Upper lobe of right lung (tissue), 1 donor: ENCODE results near the gene PRKCQ. TPM values are rescaled to one million over a fixed set of nuclear protein-coding genes. Genes with fewer than 3 reads are reported as not detected.

Experiments
- ATAC-seq: fragments of 200-7000 bp; cut with Tn5 transposase; one replicate; pipeline ENCODE4 v1.9.1; 2020; ENCODE audit warnings: mild to moderate bottlenecking, moderate library complexity
- DNase-seq: peaks from one replicate; pipeline ENCODE4 v3.0.0-alpha.2; 2020
- H3K27ac ChIP-seq: fragments of 200-600 bp; one replicate; pipeline ENCODE4 v1.8.0; 2022
- H3K27me3 ChIP-seq: fragments of 200-600 bp; one replicate; pipeline ENCODE4 v1.8.0; 2022; ENCODE audit warnings: mild to moderate bottlenecking
- H3K36me3 ChIP-seq: fragments of 200-600 bp; one replicate; pipeline ENCODE4 v1.8.0; 2022
- H3K4me1 ChIP-seq: fragments of 200-600 bp; one replicate; pipeline ENCODE4 v1.8.0; 2022
- H3K4me3 ChIP-seq: fragments of 200-600 bp; one replicate; pipeline ENCODE4 v1.8.0; 2022; ENCODE audit warnings: mild to moderate bottlenecking
- H3K9me3 ChIP-seq: fragments of 200-600 bp; one replicate; pipeline ENCODE4 v1.8.0; 2022
- intact Hi-C: fragments of 100-400 bp; cut with DNase I; formaldehyde crosslinking; loops from one replicate; pipeline ENCODE4 v1.11.0; 2022
- total RNA-seq: library from RNA; stranded (reverse); fragmentation: NEBNext Ultra II Directional; extraction: Animal tissue kit (Norgen Biotek cat#: 25700); gene quantifications from one replicate; pipeline ENCODE4 v1.2.1, GENCODE V29; 2021
- TF ChIP-seq, protein P1 (sequence below): fragments of 200-600 bp; IDR thresholded peaks from one replicate; pipeline ENCODE4 v1.8.0; 2022; ENCODE audit warnings: antibody characterized with exemption
- donor health status: DM: no; HTN: yes; CAD: no; lungs with severe emphysema.

PRKCQ gene
- total RNA-seq, 1 donor from 2014 or later: 9.8 TPM

DNA sequence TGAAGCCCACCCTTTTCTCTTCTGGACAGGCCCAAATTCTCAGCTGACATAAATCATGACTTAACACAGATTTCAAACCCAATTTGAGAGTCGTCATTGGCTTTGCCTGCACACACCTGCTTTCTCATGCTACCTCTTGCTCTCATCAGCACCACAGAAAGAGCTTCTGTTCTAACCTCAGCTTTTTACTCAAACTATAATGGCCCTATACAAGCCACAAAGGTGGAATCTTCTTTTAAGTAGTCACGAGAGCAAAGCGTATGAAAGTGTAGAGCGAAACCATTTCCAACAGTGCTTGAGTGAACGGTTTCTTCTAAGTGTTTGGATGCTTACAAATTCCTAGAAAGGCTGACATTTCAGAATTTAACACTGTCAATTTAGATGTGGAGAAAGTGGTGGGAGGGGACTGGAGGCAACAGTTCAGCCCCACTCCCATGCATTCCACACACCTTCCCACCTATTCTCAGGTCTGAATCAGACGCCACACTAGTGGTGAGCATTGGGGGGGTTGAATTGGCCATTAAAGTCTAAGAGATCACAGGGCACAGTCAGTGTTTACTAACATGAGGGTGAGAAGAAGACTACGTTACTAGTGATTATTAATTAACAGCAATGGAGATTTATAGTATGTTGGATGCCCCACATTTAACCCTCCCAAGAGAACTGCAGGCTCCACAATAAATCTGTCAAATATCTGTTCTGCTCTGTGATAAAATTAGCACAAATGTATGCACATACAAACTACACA lies 114.0 kb downstream of the PRKCQ start:
- Histone ChIP-seq H3K27ac (no peak overlapping the region), H3K4me3 (no peak overlapping the region), H3K36me3 (no peaks in the 10 kb centered on the region), H3K4me1 (no peaks in the 10 kb centered on the region), H3K27me3 (no peaks in the 10 kb centered on the region), H3K9me3 (no peaks in the 10 kb centered on the region)
- ATAC-seq (no peak), DNase-seq (no peak)
- TF ChIP-seq, protein P1, sequence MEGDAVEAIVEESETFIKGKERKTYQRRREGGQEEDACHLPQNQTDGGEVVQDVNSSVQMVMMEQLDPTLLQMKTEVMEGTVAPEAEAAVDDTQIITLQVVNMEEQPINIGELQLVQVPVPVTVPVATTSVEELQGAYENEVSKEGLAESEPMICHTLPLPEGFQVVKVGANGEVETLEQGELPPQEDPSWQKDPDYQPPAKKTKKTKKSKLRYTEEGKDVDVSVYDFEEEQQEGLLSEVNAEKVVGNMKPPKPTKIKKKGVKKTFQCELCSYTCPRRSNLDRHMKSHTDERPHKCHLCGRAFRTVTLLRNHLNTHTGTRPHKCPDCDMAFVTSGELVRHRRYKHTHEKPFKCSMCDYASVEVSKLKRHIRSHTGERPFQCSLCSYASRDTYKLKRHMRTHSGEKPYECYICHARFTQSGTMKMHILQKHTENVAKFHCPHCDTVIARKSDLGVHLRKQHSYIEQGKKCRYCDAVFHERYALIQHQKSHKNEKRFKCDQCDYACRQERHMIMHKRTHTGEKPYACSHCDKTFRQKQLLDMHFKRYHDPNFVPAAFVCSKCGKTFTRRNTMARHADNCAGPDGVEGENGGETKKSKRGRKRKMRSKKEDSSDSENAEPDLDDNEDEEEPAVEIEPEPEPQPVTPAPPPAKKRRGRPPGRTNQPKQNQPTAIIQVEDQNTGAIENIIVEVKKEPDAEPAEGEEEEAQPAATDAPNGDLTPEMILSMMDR: no peak
- intact Hi-C loops: no loop called here

DNA sequence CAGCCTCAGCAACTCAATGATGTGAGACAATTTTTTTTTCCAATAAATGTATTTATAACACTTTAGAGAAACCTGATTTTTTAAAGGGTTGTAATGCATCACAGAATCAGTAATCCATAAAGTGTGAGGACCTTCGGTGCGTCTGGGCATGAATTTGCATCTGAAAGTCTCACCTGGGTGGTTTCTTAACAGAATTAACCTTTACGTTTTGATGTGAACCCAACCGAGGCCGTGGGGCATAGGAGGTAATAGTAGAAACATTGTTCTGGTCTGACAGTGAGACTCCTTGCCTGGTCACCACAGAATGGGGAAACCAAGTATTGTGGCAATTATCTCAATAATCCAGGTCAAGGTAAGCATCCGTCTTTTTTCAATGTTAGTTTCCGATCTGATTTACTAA lies 114.6 kb downstream of the PRKCQ start:
- no peaks in the 10 kb centered on the region for H3K4me1 ChIP-seq
- no peaks in the 10 kb centered on the region for H3K36me3 ChIP-seq
- H3K27ac ChIP-seq: no peak overlapping the region
- H3K9me3 ChIP-seq: no peaks in the 10 kb centered on the region
- intact Hi-C loops: no loop called here
- no peak overlapping the region for H3K4me3 ChIP-seq
- TF ChIP-seq, protein P1: no peak
- no peak for DNase-seq
- H3K27me3 ChIP-seq: no peaks in the 10 kb centered on the region
- ATAC-seq: no peak

GRCh38 chr10:6464862-6465430 lies 115.1 kb downstream of the PRKCQ start:
- H3K27me3 ChIP-seq: no peaks in the 10 kb centered on the region
- no peak overlapping the region for H3K4me3 ChIP-seq
- H3K9me3 ChIP-seq: no peaks in the 10 kb centered on the region
- no peak for ATAC-seq
- no peaks in the 10 kb centered on the region for H3K36me3 ChIP-seq
- H3K27ac ChIP-seq: no peak overlapping the region
- DNase-seq: no peak
- TF ChIP-seq, protein P1: no peak
- H3K4me1 ChIP-seq: no peaks in the 10 kb centered on the region
- intact Hi-C loops: no loop called here

DNA sequence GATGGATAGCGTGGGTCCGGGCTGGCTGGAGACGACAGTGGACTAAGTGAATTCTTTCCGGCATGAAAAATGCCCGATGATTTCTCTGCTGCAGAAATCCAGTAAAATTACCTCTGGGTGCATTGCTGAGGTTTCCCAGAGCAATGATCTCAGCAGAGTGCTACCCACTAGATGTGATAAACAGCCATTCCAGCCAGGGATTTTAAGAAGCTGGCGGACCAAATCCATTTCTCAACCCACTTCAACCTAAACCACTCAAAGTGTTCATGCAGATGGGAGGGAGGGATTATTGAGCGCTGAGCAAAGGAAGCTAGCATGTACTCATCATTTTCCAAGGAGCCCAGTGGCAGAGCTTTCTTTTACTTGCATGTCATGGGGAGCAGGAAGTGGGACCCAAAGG lies 116.7 kb downstream of the PRKCQ start:
- Histone ChIP-seq H3K27me3 (no peaks in the 10 kb centered on the region), H3K9me3 (no peaks in the 10 kb centered on the region), H3K4me1 (no peaks in the 10 kb centered on the region), H3K27ac (no peak overlapping the region), H3K36me3 (no peaks in the 10 kb centered on the region), H3K4me3 (no peak overlapping the region)
- ATAC-seq (no peak), DNase-seq (no peak)
- intact Hi-C loops: no loop called here
- TF ChIP-seq, protein P1: no peak

DNA sequence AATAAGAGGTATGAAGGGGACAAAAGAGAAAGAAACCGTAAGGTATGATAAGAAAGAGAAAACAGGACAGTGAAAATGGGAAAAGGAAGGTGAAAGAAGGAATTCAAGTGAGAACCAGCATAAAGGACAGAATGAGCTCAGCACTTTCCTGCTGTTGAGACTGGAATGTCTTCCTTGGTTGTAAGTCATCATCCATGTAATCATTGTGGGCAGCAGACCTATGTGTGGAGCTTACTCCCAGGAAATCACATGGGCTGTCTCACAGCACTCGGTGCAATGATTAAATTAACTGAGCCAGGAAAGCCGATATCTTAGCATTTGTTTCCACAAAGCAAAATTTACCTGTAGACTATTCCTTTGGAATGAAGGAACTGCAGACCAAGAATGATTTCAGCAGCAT lies 118.1 kb downstream of the PRKCQ start:
- H3K36me3 ChIP-seq: no peaks in the 10 kb centered on the region
- ATAC-seq (no peak), DNase-seq (no peak)
- no peaks in the 10 kb centered on the region for H3K4me1 ChIP-seq
- no peaks in the 10 kb centered on the region for H3K9me3 ChIP-seq
- TF ChIP-seq, protein P1: no peak
- H3K27ac ChIP-seq: no peak overlapping the region
- intact Hi-C loops: no loop called here
- H3K27me3 ChIP-seq: no peaks in the 10 kb centered on the region
- H3K4me3 ChIP-seq: no peak overlapping the region
